ENCODE data around the gene C22orf39. TPM values are rescaled to one million over a fixed set of nuclear protein-coding genes. Genes with fewer than 3 reads are reported as not detected.

Gene C22orf39
- total and polyA plus RNA-seq, 9 donors, result 25.7 to 58.9 (median 33.5) TPM

GRCh38 chr22:19398206-19398605 is 49.3 kb downstream of the C22orf39 start:
- no peak for DNase-seq
- H3K36me3 ChIP-seq, result no peaks in the 10 kb centered on the region
- no peak overlapping the region for H3K27ac ChIP-seq
- WGBS, 3 donors, result 66 to 75% (median 69%) methylated on average over 6 of the region's 6 CpGs
- no peaks in the 10 kb centered on the region for H3K4me1 ChIP-seq (ENCODE audit: insufficient read depth)
- intact Hi-C loops (cut with DNase I), result no loop called here
- H3K27me3 ChIP-seq, result no peaks in the 10 kb centered on the region
- H3K4me3 ChIP-seq, result no peak overlapping the region
- no peaks in the 10 kb centered on the region for H3K9me3 ChIP-seq
- TF ChIP-seq POLR2A (IDR thresholded peaks at IDR 0.05) (no peak), EP300 (IDR thresholded peaks at IDR 0.05) (no peak), CTCF (IDR thresholded peaks at IDR 0.05) (no peak)

GRCh38 chr22:19397734-19398104 is 49.8 kb downstream of the C22orf39 start:
- H3K4me3 ChIP-seq, result no peak overlapping the region
- no peaks in the 10 kb centered on the region for H3K9me3 ChIP-seq
- no peak for TF ChIP-seq POLR2A (IDR thresholded peaks at IDR 0.05)
- TF ChIP-seq EP300 (IDR thresholded peaks at IDR 0.05), result no peak
- no peak for TF ChIP-seq CTCF (IDR thresholded peaks at IDR 0.05)
- DNase-seq, result no peak
- intact Hi-C loops (cut with DNase I), result no loop called here
- H3K27me3 ChIP-seq, result no peaks in the 10 kb centered on the region
- no peak overlapping the region for H3K27ac ChIP-seq
- H3K4me1 ChIP-seq (ENCODE audit: insufficient read depth), result no peaks in the 10 kb centered on the region
- 74 to 87% (median 84%) methylated on average over 3 of the region's 3 CpGs for WGBS, 3 donors
- no peaks in the 10 kb centered on the region for H3K36me3 ChIP-seq

- TF ChIP-seq POLR2A (IDR thresholded peaks at IDR 0.05) (no peak), CTCF (IDR thresholded peaks at IDR 0.05) (no peak), EP300 (IDR thresholded peaks at IDR 0.05) (no peak)
- no peak overlapping the region for H3K27ac ChIP-seq
- intact Hi-C loops (cut with DNase I), result no loop called here
- H3K27me3 ChIP-seq, result no peaks in the 10 kb centered on the region
- DNase-seq, result no peak
- H3K9me3 ChIP-seq, result no peaks in the 10 kb centered on the region
- WGBS, 3 donors, result 80 to 91% (median 81%) methylated on average over 6 of the region's 6 CpGs
- no peak overlapping the region for H3K4me3 ChIP-seq
- no peaks in the 10 kb centered on the region for H3K4me1 ChIP-seq (ENCODE audit: insufficient read depth)
- no peaks in the 10 kb centered on the region for H3K36me3 ChIP-seq
Measured at GRCh38 chr22:19396934-19397733, 50.4 kb downstream of the C22orf39 start.

DNA sequence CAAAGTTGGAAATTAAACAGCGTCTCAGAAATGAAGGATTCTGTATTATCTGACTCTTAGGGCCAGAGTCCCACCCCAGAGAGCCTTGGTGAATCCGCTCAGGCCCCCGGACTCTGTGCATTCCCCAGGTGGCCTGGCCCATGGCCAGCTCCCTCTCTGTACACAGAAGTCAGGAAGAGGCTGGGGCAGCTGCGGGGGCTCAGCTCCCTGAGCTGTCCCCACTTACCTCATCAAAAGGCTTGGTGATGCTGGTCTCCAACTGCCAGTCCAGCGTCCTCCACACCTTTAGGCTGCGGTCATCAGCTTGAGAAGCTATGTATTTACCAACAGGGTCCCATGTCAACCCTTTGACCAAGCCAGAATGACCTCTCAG is 51.0 kb downstream of the C22orf39 start:
- Histone ChIP-seq H3K4me3 (no peak overlapping the region), H3K9me3 (no peaks in the 10 kb centered on the region), H3K36me3 (no peaks in the 10 kb centered on the region), H3K4me1 (ENCODE audit: insufficient read depth) (no peaks in the 10 kb centered on the region), H3K27ac (no peak overlapping the region), H3K27me3 (no peaks in the 10 kb centered on the region)
- WGBS, 3 donors, result 62 to 68% (median 68%) methylated on average over 6 of the region's 6 CpGs
- no peak for TF ChIP-seq EP300 (IDR thresholded peaks at IDR 0.05)
- TF ChIP-seq POLR2A (IDR thresholded peaks at IDR 0.05), result no peak
- no peak for TF ChIP-seq CTCF (IDR thresholded peaks at IDR 0.05)
- intact Hi-C loops (cut with DNase I), result no loop called here
- no peak for DNase-seq

Measured in ovary (tissue), 9 donors.